ENCODE measurements around the gene LPIN3.

Gene LPIN3

GRCh38 chr20:41394931-41395666 is 54.5 kb downstream of the LPIN3 start:
- Histone ChIP-seq H3K4me1 (no peaks in the 10 kb centered on the region), H3K27ac (no peak overlapping the region)

GRCh38 chr20:41395667-41396664 is 55.3 kb downstream of the LPIN3 start:
- Histone ChIP-seq H3K9ac (no peak overlapping the region), H3K27me3 (ENCODE audit: control insufficient read depth, insufficient read depth, low read length) (no peaks in the 10 kb centered on the region), H3K9me3 (ENCODE audit: control insufficient read depth, low read length) (no peaks in the 10 kb centered on the region), H3K27ac (no peak overlapping the region), H3K4me2 (ENCODE audit: low read length) (no peak overlapping the region), H3K4me1 (no peaks in the 10 kb centered on the region), H3K36me3 (ENCODE audit: control insufficient read depth, insufficient read depth, low read length) (no peaks in the 10 kb centered on the region), H3K79me2 (no peaks in the 10 kb centered on the region), H3K4me3 (ENCODE audit: low read depth, low read length) (no peak overlapping the region), H2AFZ (no peak overlapping the region)
- no peak for TF ChIP-seq CTCF (IDR thresholded peaks at IDR 0.05)

More at GRCh38 chr20:41394931-41395666, 54.5 kb downstream of the LPIN3 start:
- no peak overlapping the region for H3K9ac ChIP-seq
- H3K4me3 ChIP-seq (ENCODE audit: low read depth, low read length) = no peak overlapping the region
- H3K9me3 ChIP-seq (ENCODE audit: control insufficient read depth, low read length) = no peaks in the 10 kb centered on the region
- no peaks in the 10 kb centered on the region for H3K36me3 ChIP-seq (ENCODE audit: control insufficient read depth, insufficient read depth, low read length)
- TF ChIP-seq CTCF (IDR thresholded peaks at IDR 0.05) = no peak
- H2AFZ ChIP-seq = no peak overlapping the region
- no peaks in the 10 kb centered on the region for H3K27me3 ChIP-seq (ENCODE audit: control insufficient read depth, insufficient read depth, low read length)
- H3K4me2 ChIP-seq (ENCODE audit: low read length) = no peak overlapping the region
- H3K79me2 ChIP-seq = no peaks in the 10 kb centered on the region

- no peak overlapping the region for H3K4me3 ChIP-seq (ENCODE audit: low read depth, low read length)
- H3K9me3 ChIP-seq (ENCODE audit: control insufficient read depth, low read length) = no peaks in the 10 kb centered on the region
- no peak overlapping the region for H2AFZ ChIP-seq
- no peaks in the 10 kb centered on the region for H3K36me3 ChIP-seq (ENCODE audit: control insufficient read depth, insufficient read depth, low read length)
- H3K4me2 ChIP-seq (ENCODE audit: low read length) = no peak overlapping the region
- H3K27ac ChIP-seq = no peak overlapping the region
- TF ChIP-seq CTCF (IDR thresholded peaks at IDR 0.05) = no peak
- no peak overlapping the region for H3K9ac ChIP-seq
- no peaks in the 10 kb centered on the region for H3K79me2 ChIP-seq
- no peaks in the 10 kb centered on the region for H3K27me3 ChIP-seq (ENCODE audit: control insufficient read depth, insufficient read depth, low read length)
- no peaks in the 10 kb centered on the region for H3K4me1 ChIP-seq
These were observed 57.8 kb downstream of the LPIN3 start for GRCh38 chr20:41398408-41398807.

GRCh38 chr20:41403604-41404003 is 63.0 kb downstream of the LPIN3 start:
- no peaks in the 10 kb centered on the region for H3K9me3 ChIP-seq (ENCODE audit: control insufficient read depth, low read length)
- no peaks in the 10 kb centered on the region for H3K36me3 ChIP-seq (ENCODE audit: control insufficient read depth, insufficient read depth, low read length)
- no peak overlapping the region for H3K4me2 ChIP-seq (ENCODE audit: low read length)
- H3K27me3 ChIP-seq (ENCODE audit: control insufficient read depth, insufficient read depth, low read length) = no peaks in the 10 kb centered on the region
- TF ChIP-seq CTCF (IDR thresholded peaks at IDR 0.05) = no peak
- H3K4me1 ChIP-seq = no peaks in the 10 kb centered on the region
- no peak overlapping the region for H3K27ac ChIP-seq
- H3K79me2 ChIP-seq = no peaks in the 10 kb centered on the region
- no peak overlapping the region for H3K9ac ChIP-seq
- H3K4me3 ChIP-seq (ENCODE audit: low read depth, low read length) = no peak overlapping the region
- no peak overlapping the region for H2AFZ ChIP-seq

All from parathyroid adenoma (tissue), 2 donors.